ENCODE measurements around the gene JAZF1.

Gene JAZF1

DNA sequence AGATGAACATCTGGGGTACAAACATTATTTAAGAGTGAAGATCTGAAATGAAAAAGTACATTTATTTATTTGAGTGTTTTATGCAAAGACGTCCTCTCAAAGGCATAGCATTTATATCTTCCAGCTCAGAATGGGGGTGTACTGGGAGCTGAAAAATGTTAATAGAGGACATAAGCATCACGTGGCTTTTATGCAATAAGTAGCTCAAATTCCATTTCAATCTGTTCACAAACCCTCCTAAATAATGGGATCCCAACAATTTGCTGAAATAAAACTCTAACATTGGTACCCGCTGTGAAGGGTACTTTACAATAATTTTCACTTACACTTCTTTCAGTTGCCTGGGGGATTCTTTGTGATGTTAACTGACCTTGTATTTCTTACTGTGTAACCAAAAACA, 268.7 kb downstream of the JAZF1 start:
- no peak for DNase-seq (ENCODE audit: low read depth)
- no peak overlapping the region for H3K4me3 ChIP-seq (ENCODE audit: low read length)
- TF ChIP-seq, protein P1, sequence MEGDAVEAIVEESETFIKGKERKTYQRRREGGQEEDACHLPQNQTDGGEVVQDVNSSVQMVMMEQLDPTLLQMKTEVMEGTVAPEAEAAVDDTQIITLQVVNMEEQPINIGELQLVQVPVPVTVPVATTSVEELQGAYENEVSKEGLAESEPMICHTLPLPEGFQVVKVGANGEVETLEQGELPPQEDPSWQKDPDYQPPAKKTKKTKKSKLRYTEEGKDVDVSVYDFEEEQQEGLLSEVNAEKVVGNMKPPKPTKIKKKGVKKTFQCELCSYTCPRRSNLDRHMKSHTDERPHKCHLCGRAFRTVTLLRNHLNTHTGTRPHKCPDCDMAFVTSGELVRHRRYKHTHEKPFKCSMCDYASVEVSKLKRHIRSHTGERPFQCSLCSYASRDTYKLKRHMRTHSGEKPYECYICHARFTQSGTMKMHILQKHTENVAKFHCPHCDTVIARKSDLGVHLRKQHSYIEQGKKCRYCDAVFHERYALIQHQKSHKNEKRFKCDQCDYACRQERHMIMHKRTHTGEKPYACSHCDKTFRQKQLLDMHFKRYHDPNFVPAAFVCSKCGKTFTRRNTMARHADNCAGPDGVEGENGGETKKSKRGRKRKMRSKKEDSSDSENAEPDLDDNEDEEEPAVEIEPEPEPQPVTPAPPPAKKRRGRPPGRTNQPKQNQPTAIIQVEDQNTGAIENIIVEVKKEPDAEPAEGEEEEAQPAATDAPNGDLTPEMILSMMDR (conservative IDR thresholded peaks at IDR 0.05; ENCODE audit: low read length) = no peak

DNA sequence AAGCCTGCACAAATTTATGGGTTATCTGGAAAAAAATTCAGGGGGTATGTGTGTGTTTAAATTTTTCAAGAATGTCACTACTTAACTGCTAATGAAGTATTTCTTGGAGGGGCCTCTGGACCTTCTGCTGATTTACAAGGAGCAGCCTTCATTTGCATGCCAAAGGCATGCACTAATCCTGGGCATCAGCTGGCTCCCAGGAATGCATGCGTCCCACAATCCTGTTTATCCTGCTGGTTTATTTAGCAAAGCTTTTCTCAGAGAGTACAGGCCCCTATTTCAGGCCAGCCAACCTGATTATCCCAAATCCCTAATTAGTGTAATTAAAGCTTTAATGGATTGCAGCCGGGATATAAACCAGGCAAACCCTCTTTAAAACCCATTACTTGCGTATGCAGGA, 270.3 kb downstream of the JAZF1 start:
- H3K4me3 ChIP-seq (ENCODE audit: low read length) = no peak overlapping the region
- TF ChIP-seq, protein P1 (conservative IDR thresholded peaks at IDR 0.05; ENCODE audit: low read length) = no peak
- peak; percentile 64 for DNase-seq (ENCODE audit: low read depth)

DNA sequence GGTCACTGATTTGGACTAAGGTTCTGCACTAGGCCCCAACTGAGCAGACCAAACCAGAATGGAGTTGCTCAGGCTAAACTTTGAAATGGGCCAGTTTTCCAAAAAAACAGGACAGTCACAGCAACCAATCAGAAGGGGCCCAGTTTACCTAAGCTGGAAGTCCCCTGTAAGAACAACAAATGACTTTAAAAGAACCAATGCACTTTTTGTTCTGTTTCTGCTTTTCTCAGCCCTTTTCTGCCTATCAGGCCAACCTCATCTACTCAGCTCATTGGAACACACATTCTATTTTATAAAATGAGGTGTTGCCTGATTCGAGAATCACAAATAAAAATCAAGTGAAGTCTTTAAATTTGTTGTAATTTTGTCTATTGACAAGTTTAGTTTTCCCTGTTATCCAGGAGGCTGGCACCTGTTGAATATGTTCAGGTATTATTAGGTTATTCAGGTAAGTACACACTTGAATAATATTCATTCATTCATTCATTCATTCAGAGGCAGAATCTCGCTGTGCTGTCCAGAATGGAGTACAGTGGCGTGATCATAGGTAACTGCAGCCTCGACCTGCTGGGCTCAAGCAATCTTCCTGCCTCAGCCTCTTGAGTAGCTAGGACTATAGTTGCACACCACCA, 271.9 kb downstream of the JAZF1 start:
- no peak overlapping the region for H3K4me3 ChIP-seq (ENCODE audit: low read length)
- no peak for DNase-seq (ENCODE audit: low read depth)
- TF ChIP-seq, protein P1 (conservative IDR thresholded peaks at IDR 0.05; ENCODE audit: low read length) = no peak

DNA sequence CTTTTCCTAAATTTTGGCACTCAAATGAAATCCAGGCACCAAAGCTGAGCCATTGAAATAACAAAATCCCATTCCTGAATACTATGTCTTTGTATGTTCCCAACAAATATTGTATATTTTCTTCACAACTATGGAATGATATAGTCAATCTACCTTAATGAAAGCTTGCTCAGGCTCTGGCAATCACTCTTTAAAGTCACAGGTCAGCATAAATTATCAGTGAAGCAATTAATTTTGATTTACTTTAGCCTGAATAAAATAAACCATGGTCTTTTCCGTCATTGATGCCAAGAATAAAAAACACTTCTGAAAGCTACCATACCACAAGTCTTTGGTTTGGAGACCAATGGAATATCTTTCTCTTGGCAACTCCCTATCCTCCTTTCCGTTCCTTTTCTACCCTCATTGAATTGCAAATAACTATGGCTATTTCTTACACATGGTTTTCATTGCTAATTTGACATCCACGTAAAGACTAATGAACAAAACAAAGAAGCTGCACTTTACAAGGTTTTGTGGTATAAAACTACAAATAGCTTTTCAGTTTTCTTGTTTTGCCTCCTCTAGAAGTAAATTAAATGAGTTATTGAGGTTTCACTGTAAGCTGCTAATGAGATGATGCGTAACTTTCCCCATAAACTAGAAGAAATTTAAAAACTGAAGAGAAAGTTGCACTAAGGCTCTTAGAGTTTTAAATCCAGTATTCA, 274.1 kb downstream of the JAZF1 start:
- TF ChIP-seq, protein P1 (conservative IDR thresholded peaks at IDR 0.05; ENCODE audit: low read length) = no peak
- H3K4me3 ChIP-seq (ENCODE audit: low read length) = no peak overlapping the region
- DNase-seq (ENCODE audit: low read depth) = no peak

DNA sequence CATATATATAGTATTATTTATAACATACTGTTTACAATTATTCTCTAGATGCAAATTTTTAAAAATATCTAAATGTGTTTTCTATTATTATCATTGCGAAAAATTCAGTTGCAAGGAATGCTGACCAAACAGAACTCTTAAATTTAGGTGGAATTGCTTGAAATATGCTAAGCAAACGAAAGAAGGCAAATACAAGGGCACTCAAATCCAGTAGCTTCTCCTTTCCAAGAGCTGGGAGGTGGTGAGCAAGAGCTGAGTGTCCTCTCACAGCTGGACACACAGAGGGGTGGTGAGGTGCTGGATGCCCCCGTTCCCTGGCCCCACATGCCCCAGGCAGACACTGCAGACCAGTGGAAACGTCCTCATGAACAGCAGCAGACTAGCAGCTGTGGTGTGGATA, 274.6 kb downstream of the JAZF1 start:
- TF ChIP-seq, protein P1 (conservative IDR thresholded peaks at IDR 0.05; ENCODE audit: low read length) = no peak
- no peak overlapping the region for H3K4me3 ChIP-seq (ENCODE audit: low read length)
- no peak for DNase-seq (ENCODE audit: low read depth)

DNA sequence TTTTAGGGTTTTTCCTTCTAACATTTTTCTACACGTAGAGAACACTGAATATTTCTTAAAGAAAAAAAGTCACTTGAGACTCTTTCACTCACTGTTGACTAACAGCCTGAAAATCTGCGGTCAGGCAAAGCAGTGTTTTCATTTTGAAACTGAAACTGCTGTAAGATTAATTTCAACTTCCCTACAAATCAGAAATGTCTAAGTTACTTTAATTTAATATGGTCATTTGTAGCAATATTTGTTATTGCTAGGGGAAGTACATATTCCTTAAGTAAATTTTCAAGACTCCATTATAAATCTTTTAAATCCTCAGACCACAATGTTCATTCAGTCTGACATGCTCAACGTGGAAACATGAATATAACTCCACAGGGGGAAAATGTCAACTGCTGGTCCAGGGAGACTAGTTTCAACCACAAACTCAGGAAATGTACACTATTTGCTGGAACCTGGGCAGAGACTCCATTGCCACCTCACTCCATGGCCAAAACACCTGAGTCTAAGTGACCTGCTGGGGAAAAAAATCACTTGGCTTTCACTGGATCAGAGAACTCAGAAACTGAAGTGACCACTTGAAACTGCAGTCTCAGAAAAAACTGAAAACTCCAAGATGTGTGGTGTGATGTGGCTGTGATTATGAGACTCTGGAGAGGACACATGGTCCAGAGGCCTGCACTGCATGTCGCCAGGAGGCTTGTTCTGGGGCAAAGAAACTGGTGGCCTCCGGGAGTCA, 279.4 kb downstream of the JAZF1 start:
- H3K4me3 ChIP-seq (ENCODE audit: low read length) = peak overlapping the region; percentile 39
- peak; percentile 72 for DNase-seq (ENCODE audit: low read depth)
- TF ChIP-seq, protein P1 (conservative IDR thresholded peaks at IDR 0.05; ENCODE audit: low read length) = no peak
